ENCODE measurements around the gene DCXR.

DNA sequence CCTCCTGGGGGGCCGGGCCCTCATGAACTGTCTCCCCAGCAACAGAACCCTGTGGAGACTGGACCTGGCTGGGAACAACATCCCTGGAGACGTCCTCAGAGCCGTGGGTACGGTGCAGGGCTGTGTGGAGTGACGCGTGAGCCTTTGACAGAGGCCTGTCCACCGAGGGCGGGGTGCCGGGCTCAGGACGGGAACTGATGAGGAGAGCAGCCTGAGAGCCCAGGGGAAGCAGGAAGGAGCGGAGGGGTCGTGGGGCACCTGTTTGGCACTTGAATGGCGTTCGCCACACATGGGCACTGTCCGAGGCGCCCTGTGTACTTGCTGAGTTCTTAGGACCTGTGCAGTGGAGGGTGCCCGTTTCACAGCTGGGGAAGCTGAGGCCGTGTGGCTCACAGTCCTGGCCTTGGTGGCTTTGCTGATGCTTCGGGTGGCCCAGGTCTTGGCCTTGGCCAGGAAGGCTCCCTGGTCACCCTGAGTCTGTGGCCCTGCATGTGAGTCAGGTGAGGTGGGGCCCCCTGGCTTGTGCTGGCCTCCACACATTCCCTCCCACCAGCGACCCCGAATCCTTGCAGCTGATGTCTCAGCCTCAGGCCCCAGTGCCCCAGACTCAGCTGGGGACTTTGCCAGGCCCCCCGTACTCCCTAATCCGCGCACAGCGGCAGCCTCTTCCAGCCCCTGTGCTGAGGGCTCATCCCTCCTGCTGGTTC lies 11.9 kb downstream of the DCXR start:
- TF ChIP-seq EZH2 (IDR thresholded peaks at IDR 0.05; ENCODE audit: low read depth, unreplicated experiment) (no peak), ZNF331 (CRISPR knock-in tag; IDR thresholded peaks at IDR 0.05; ENCODE audit: low read depth) (no peak), JUNB (IDR thresholded peaks at IDR 0.05; ENCODE audit: unreplicated experiment) (no peak), POLR2AphosphoS5 (IDR thresholded peaks at IDR 0.05; ENCODE audit: low read depth) (no peak), STAT1 (IDR thresholded peaks at IDR 0.05; ENCODE audit: unreplicated experiment) (no peak), ZNF462 (CRISPR knock-in tag; IDR thresholded peaks at IDR 0.05) (no peak), EZH2phosphoT487 (IDR thresholded peaks at IDR 0.05; ENCODE audit: unreplicated experiment) (no peak), CREB1 (CRISPR knock-in tag; IDR thresholded peaks at IDR 0.05; ENCODE audit: low read depth) (no peak), NANOG (IDR thresholded peaks at IDR 0.05; ENCODE audit: borderline replicate concordance) (no peak), ZNF114 (CRISPR knock-in tag; IDR thresholded peaks at IDR 0.05) (no peak)
- TF ChIP-seq, protein P1, sequence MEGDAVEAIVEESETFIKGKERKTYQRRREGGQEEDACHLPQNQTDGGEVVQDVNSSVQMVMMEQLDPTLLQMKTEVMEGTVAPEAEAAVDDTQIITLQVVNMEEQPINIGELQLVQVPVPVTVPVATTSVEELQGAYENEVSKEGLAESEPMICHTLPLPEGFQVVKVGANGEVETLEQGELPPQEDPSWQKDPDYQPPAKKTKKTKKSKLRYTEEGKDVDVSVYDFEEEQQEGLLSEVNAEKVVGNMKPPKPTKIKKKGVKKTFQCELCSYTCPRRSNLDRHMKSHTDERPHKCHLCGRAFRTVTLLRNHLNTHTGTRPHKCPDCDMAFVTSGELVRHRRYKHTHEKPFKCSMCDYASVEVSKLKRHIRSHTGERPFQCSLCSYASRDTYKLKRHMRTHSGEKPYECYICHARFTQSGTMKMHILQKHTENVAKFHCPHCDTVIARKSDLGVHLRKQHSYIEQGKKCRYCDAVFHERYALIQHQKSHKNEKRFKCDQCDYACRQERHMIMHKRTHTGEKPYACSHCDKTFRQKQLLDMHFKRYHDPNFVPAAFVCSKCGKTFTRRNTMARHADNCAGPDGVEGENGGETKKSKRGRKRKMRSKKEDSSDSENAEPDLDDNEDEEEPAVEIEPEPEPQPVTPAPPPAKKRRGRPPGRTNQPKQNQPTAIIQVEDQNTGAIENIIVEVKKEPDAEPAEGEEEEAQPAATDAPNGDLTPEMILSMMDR (conservative IDR thresholded peaks at IDR 0.05; ENCODE audit: low read depth in 2 of 2), result no peak
- TF ChIP-seq, protein P2, sequence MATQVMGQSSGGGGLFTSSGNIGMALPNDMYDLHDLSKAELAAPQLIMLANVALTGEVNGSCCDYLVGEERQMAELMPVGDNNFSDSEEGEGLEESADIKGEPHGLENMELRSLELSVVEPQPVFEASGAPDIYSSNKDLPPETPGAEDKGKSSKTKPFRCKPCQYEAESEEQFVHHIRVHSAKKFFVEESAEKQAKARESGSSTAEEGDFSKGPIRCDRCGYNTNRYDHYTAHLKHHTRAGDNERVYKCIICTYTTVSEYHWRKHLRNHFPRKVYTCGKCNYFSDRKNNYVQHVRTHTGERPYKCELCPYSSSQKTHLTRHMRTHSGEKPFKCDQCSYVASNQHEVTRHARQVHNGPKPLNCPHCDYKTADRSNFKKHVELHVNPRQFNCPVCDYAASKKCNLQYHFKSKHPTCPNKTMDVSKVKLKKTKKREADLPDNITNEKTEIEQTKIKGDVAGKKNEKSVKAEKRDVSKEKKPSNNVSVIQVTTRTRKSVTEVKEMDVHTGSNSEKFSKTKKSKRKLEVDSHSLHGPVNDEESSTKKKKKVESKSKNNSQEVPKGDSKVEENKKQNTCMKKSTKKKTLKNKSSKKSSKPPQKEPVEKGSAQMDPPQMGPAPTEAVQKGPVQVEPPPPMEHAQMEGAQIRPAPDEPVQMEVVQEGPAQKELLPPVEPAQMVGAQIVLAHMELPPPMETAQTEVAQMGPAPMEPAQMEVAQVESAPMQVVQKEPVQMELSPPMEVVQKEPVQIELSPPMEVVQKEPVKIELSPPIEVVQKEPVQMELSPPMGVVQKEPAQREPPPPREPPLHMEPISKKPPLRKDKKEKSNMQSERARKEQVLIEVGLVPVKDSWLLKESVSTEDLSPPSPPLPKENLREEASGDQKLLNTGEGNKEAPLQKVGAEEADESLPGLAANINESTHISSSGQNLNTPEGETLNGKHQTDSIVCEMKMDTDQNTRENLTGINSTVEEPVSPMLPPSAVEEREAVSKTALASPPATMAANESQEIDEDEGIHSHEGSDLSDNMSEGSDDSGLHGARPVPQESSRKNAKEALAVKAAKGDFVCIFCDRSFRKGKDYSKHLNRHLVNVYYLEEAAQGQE (IDR thresholded peaks at IDR 0.05; ENCODE audit: unreplicated experiment), result no peak
- TF ChIP-seq, protein P3, sequence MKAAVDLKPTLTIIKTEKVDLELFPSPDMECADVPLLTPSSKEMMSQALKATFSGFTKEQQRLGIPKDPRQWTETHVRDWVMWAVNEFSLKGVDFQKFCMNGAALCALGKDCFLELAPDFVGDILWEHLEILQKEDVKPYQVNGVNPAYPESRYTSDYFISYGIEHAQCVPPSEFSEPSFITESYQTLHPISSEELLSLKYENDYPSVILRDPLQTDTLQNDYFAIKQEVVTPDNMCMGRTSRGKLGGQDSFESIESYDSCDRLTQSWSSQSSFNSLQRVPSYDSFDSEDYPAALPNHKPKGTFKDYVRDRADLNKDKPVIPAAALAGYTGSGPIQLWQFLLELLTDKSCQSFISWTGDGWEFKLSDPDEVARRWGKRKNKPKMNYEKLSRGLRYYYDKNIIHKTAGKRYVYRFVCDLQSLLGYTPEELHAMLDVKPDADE (IDR thresholded peaks at IDR 0.05), result no peak

Data from GM23338 (cell line).